Small intestine (tissue), 7 donors: Measurements from ENCODE around the gene KIR3DL2. TPM values are rescaled to one million over a fixed set of nuclear protein-coding genes. Genes with fewer than 3 reads are reported as not detected.
A peak's percentile ranks its signal among the peaks of the same experiment; 100 is the strongest.
"Not testable (repeated sequence)": the region's sequence is repeated elsewhere in the genome, so short reads cannot be mapped to it uniquely, and the experiment has no call there.

ENCODE experiments used
- DNase-seq, 2 donors: peaks; one replicate each; pipeline versions ENCODE4 v3.0.0 to v3.0.0-alpha.2; 2013
- FAIRE-seq: peaks from 2 replicates; lab custom pipeline; 2012; peaks lifted over from hg19 to GRCh38; lab: Jason Lieb, UNC
- H3K27ac ChIP-seq, 3 donors: one replicate each; pipeline ENCODE4 v1.5.1; 2013; ENCODE audit warnings: low read length in 2 of 3, mild to moderate bottlenecking in 2 of 3, control low read depth in 1 of 3, inconsistent platforms in 1 of 3, low read depth in 1 of 3, moderate library complexity in 1 of 3
- H3K27me3 ChIP-seq, 3 donors: one replicate each; pipeline ENCODE4 v1.6.1; 2013; ENCODE audit warnings: low read length in 3 of 3, inconsistent platforms in 1 of 3; ENCODE audit not compliant: control insufficient read depth in 3 of 3, insufficient read depth in 3 of 3
- H3K36me3 ChIP-seq, 3 donors: one replicate each; pipeline ENCODE4 v1.6.1; 2013; ENCODE audit warnings: low read length in 3 of 3, inconsistent platforms in 1 of 3, low read depth in 1 of 3, mild to moderate bottlenecking in 1 of 3, moderate library complexity in 1 of 3; ENCODE audit not compliant: control insufficient read depth in 3 of 3, insufficient read depth in 2 of 3
- H3K4me1 ChIP-seq, 3 donors: one replicate each; pipeline ENCODE4 v1.6.1; 2013; ENCODE audit warnings: low read length in 2 of 3, inconsistent platforms in 1 of 3, low read depth in 1 of 3, mild to moderate bottlenecking in 1 of 3, moderate library complexity in 1 of 3; ENCODE audit not compliant: control insufficient read depth in 3 of 3, insufficient read depth in 2 of 3
- H3K4me3 ChIP-seq, 3 donors: one replicate each; pipeline ENCODE4 v1.5.1; 2013; ENCODE audit warnings: low read length in 3 of 3, control low read depth in 1 of 3, inconsistent platforms in 1 of 3, low read depth in 1 of 3, mild to moderate bottlenecking in 1 of 3, moderate library complexity in 1 of 3
- H3K9me3 ChIP-seq, 2 donors: one replicate each; pipeline ENCODE4 v1.6.1; 2013; ENCODE audit warnings: low read depth in 1 of 2, low read length in 1 of 2; ENCODE audit not compliant: control insufficient read depth in 2 of 2, insufficient read depth in 1 of 2
- WGBS, 3 donors: extraction: QIAGEN DNeasy Blood & Tissue Kit; methylation state at CpG; one replicate each; pipeline ENCODE4 v1.1.7; 2013; 5-methylcytosine and 5-hydroxymethylcytosine counted together
- polyA plus RNA-seq, 4 donors: library from polyadenylated mRNA; stranded (reverse) in 3 of 4; unstranded in 1 of 4; fragments of 200-250 nt in 3 of 4; fragments of 120-200 nt in 1 of 4; gene quantifications; one replicate each; pipeline versions ENCODE4 v1.2.1 to v1.2.3, GENCODE V29; 2013
- donor health status: healthy with polysubstance abuse.
- donor health status: control.
- donor health status: control.
- donor health status: Bipolar disorder and iron deficiency.
- donor health status: healthy.

The KIR3DL2 gene
- polyA plus RNA-seq, 4 donors: 0.07 TPM; not detected in 3

- Histone ChIP-seq H3K9me3 (no peaks in the 10 kb centered on the region), H3K27me3 (peaks cover 0 to 3% (median 0%) of the 10 kb centered on the region in 3 donors), H3K27ac (no peak overlapping the region), H3K4me1 (no peaks in the 10 kb centered on the region), H3K4me3 (no peak overlapping the region), H3K36me3 (no peaks in the 10 kb centered on the region)
- no peak for FAIRE-seq
- 51 to 60% (median 55%) methylated on average over 3 of the region's 3 CpGs for WGBS, 3 donors
- DNase-seq: no peak
Observed at GRCh38 chr19:54877471-54877870, 27.2 kb downstream of the KIR3DL2 start.

DNA sequence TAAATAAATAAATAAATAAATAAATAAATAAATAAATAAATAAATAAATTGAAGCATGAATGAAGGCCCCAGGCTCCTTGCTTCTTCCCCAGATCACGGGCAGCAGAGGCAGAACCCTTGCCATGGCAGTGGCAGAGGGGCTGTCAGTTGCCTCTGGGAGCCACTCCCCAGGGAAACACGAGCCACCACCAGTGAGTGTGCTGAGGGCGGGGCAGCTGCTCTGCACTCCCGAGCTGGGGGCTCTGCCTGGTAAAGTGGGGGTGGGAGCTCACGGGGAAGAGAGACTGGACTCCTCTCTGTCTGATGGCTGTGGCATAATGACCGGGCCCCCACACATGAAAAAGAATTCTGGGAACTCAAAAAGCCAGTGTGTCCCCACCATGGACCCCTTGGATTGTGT is 31.6 kb downstream of the KIR3DL2 start:
- H3K36me3 ChIP-seq: no peaks in the 10 kb centered on the region
- H3K4me3 ChIP-seq: no peak overlapping the region
- H3K4me1 ChIP-seq: no peaks in the 10 kb centered on the region
- H3K27ac ChIP-seq: no peak overlapping the region
- WGBS, 3 donors: 61 to 68% (median 62%) methylated on average over 6 of the region's 6 CpGs
- no peaks in the 10 kb centered on the region for H3K9me3 ChIP-seq
- DNase-seq (no peak), FAIRE-seq (no peak)
- H3K27me3 ChIP-seq: peaks cover 0 to 3% (median 0%) of the 10 kb centered on the region in 3 donors

DNA sequence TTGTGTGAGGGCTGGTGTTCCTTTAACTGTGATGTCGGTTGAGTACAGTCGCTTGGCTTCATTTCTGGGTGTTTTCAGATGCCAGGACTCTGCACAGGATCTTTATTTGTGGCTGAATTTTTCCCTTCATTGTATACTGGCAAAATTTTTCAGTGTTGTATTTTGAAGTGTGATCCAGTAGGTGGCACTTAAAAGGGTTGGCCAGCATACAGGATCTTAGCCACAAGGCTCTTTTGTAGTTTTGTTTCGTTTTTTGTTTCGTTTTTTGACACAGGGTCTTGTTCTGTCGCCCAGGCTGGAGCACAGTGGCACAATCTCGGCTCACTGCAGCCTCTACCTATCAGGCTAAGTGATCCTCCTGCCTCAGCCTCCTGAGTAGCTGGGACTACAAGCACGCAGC is 32.5 kb downstream of the KIR3DL2 start:
- H3K4me1 ChIP-seq: no peaks in the 10 kb centered on the region
- no peaks in the 10 kb centered on the region for H3K36me3 ChIP-seq
- H3K27ac ChIP-seq: no peak overlapping the region
- DNase-seq (no peak), FAIRE-seq (no peak)
- no peaks in the 10 kb centered on the region for H3K9me3 ChIP-seq
- 52 to 76% (median 68%) methylated on average over 7 of the region's 7 CpGs for WGBS, 3 donors
- no peak overlapping the region for H3K4me3 ChIP-seq
- peaks cover 0 to 3% (median 0%) of the 10 kb centered on the region in 3 donors for H3K27me3 ChIP-seq

- Histone ChIP-seq H3K27me3 (peaks cover 0 to 3% (median 0%) of the 10 kb centered on the region in 3 donors), H3K4me3 (no peak overlapping the region), H3K36me3 (no peaks in the 10 kb centered on the region), H3K27ac (no peak overlapping the region), H3K9me3 (no peaks in the 10 kb centered on the region), H3K4me1 (no peaks in the 10 kb centered on the region)
- FAIRE-seq (no peak), DNase-seq (no peak)
- WGBS, 3 donors: 77 to 79% (median 79%) methylated on average over 9 of the region's 9 CpGs
Observed at GRCh38 chr19:54883228-54883627, 33.0 kb downstream of the KIR3DL2 start.

GRCh38 chr19:54888239-54888638 is 38.0 kb downstream of the KIR3DL2 start:
- 90 to 92% (median 91%) methylated on average over 10 of the region's 10 CpGs for WGBS, 3 donors
- FAIRE-seq: no peak
- DNase-seq: no peak
- Histone ChIP-seq H3K4me3 (no peak overlapping the region), H3K27me3 (no peaks in the 10 kb centered on the region), H3K4me1 (no peaks in the 10 kb centered on the region), H3K27ac (no peak overlapping the region), H3K9me3 (no peaks in the 10 kb centered on the region), H3K36me3 (no peaks in the 10 kb centered on the region)

DNA sequence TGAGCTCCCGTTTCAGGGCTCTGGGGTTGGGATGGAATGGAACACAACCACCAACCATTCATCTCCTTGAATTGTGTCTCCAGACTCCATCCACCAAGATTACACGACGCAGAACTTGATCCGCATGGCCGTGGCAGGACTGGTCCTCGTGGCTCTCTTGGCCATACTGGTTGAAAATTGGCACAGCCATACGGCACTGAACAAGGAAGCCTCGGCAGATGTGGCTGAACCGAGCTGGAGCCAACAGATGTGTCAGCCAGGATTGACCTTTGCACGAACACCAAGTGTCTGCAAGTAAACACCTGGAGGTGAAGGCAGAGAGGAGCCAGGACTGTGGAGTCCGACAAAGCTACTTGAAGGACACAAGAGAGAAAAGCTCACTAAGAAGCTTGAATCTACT is 39.3 kb downstream of the KIR3DL2 start:
- Histone ChIP-seq H3K27ac (no peak overlapping the region), H3K4me3 (no peak overlapping the region), H3K36me3 (no peaks in the 10 kb centered on the region), H3K4me1 (no peaks in the 10 kb centered on the region), H3K27me3 (no peaks in the 10 kb centered on the region), H3K9me3 (peaks cover 0 to 4% of the 10 kb centered on the region in 2 donors)
- WGBS, 3 donors: 71 to 84% (median 76%) methylated on average over 11 of the region's 11 CpGs
- FAIRE-seq: no peak
- no peak for DNase-seq

GRCh38 chr19:54893406-54893805 is 43.2 kb downstream of the KIR3DL2 start:
- DNase-seq (peak in 1 of 2 donors; percentile 5), FAIRE-seq (no peak)
- H3K4me3 ChIP-seq: no peak overlapping the region
- H3K4me1 ChIP-seq: no peaks in the 10 kb centered on the region
- no peaks in the 10 kb centered on the region for H3K36me3 ChIP-seq
- 24 to 47% (median 30%) methylated on average over 7 of the region's 7 CpGs for WGBS, 3 donors
- no peak overlapping the region for H3K27ac ChIP-seq
- peaks cover 0 to 4% of the 10 kb centered on the region in 2 donors for H3K9me3 ChIP-seq
- H3K27me3 ChIP-seq: no peaks in the 10 kb centered on the region

GRCh38 chr19:54894106-54894505 is 43.9 kb downstream of the KIR3DL2 start:
- not testable (repeated sequence) for DNase-seq, H3K9me3 ChIP-seq, H3K4me3 ChIP-seq, FAIRE-seq, H3K36me3 ChIP-seq, H3K27ac ChIP-seq, H3K4me1 ChIP-seq, H3K27me3 ChIP-seq
- 89 to 91% (median 90%) methylated on average over 16 of the region's 16 CpGs for WGBS, 3 donors

GRCh38 chr19:54896036-54896435 is 45.8 kb downstream of the KIR3DL2 start:
- FAIRE-seq (no peak), DNase-seq (no peak)
- Histone ChIP-seq H3K27me3 (peaks cover 0 to 3% (median 0%) of the 10 kb centered on the region in 3 donors), H3K36me3 (no peaks in the 10 kb centered on the region), H3K27ac (no peak overlapping the region), H3K4me1 (no peaks in the 10 kb centered on the region), H3K4me3 (no peak overlapping the region), H3K9me3 (peaks cover 0 to 4% of the 10 kb centered on the region in 2 donors)
- WGBS, 3 donors: 80 to 89% (median 88%) methylated on average over 2 of the region's 2 CpGs
